Measurements from ENCODE around the gene ATG7. TPM values are rescaled to one million over a fixed set of nuclear protein-coding genes. Genes with fewer than 3 reads are reported as not detected.
"Not testable (repeated sequence)": the region's sequence is repeated elsewhere in the genome, so short reads cannot be mapped to it uniquely, and the experiment has no call there.

ATG7 gene
- total RNA-seq, 1 donor from 2014 or later, result 62.9 TPM

GRCh38 chr3:11385326-11385725, 113.1 kb downstream of the ATG7 start:
- no peak for DNase-seq (ENCODE audit: low spot score)

GRCh38 chr3:11385891-11386290, 113.7 kb downstream of the ATG7 start:
- no peak for DNase-seq (ENCODE audit: low spot score)

- no peak for DNase-seq (ENCODE audit: low spot score)
Observed at GRCh38 chr3:11386465-11387113, 114.4 kb downstream of the ATG7 start.

DNA sequence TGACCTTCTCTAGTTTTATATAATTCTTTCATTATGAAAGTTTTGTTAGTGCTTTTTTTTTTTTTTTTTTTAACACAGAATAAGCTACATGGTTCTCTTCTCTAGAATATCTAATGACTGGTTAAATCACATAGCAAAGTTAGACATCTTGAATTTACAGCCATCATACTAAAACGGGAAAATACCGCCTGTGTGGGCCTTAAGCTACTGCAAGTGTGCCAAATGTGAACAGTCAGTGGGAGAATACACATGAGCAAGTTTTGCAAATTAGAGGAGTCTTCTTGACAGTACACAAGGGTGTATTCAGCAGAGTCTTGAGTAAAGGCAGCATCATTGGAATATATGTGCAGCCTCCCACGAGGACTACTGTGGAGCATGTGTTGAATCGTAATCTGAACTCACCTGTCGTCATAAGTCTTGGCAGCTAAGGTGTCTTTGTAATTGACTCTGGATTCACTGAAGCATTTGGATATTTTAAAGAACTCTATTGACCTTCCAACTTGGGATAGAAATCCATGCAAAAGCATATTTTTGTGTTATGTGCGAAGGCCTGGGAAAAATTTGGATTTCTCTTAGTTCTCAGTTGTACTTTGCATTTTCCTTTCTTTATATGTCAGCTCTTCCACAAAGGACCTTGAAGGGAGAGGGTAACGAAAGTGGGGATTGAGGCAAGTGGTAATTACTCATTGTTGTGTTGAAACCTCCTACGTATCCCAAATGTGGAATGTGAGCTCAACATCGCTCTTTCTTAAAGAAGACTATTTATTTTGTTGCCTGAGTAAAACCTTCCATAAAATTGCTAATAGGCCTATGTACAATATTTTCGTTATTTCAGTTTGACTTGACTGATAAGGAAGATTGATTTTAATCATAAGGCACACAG, 117.4 kb downstream of the ATG7 start:
- DNase-seq (ENCODE audit: low spot score), result no peak

- no peak for DNase-seq (ENCODE audit: low spot score)
Observed at GRCh38 chr3:11390411-11391131, 118.4 kb downstream of the ATG7 start.

GRCh38 chr3:11391174-11391879, 119.1 kb downstream of the ATG7 start:
- no peak for DNase-seq (ENCODE audit: low spot score)

GRCh38 chr3:11392014-11392859, 120.0 kb downstream of the ATG7 start:
- no peak for DNase-seq (ENCODE audit: low spot score)

- DNase-seq (ENCODE audit: low spot score), result no peak
Observed at GRCh38 chr3:11392860-11393114, 120.6 kb downstream of the ATG7 start.

DNA sequence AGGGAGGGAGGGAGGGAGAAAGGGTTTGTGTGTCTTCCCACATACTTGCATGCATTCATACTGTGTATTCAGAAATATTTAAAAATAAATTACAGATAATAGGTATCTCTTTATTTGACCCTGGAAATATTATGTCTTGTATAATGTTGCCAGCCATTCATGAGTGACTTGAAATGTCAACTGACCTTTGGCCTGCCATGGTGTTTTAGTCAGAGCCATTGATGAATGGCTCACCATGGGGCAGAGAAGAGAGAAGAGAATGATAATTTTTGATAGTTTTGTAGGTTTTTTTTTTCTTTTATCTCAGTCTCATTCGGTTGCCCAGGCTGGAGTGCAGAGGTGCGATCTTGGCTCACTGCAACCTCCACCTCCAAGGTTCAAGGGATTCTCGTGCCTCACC, 121.2 kb downstream of the ATG7 start:
- no peak for DNase-seq (ENCODE audit: low spot score)

GRCh38 chr3:11394392-11394791, 122.2 kb downstream of the ATG7 start:
- no peak for DNase-seq (ENCODE audit: low spot score)

GRCh38 chr3:11400213-11400612, 128.0 kb downstream of the ATG7 start:
- no peak for DNase-seq (ENCODE audit: low spot score)

GRCh38 chr3:11401434-11401833, 129.2 kb downstream of the ATG7 start:
- no peak for DNase-seq (ENCODE audit: low spot score)

GRCh38 chr3:11405323-11405722, 133.1 kb downstream of the ATG7 start:
- no peak for DNase-seq (ENCODE audit: low spot score)

- DNase-seq (ENCODE audit: low spot score), result no peak
Observed at GRCh38 chr3:11407644-11408043, 135.4 kb downstream of the ATG7 start.

- not testable (repeated sequence) for DNase-seq (ENCODE audit: low spot score)
Observed at GRCh38 chr3:11408324-11408859, 136.2 kb downstream of the ATG7 start.

DNA sequence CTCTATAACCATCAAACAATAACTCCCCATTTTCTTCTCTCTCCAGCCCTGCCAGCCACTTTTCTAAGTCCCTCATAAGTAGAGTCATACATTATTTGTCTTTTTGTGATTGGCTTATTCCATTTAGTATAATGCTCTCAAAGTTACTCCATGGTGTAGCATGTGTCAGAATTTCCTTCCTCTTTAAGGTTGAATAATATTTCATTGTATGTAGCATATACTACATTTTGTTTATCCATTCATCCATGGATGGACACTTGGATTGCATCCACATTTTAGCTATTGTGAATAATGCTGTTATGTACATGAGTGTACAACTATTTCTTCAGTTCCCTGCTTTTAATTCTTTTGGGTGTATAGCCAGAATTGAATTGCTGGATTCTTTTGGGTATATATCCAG, 138.4 kb downstream of the ATG7 start:
- DNase-seq (ENCODE audit: low spot score), result no peak

- no peak for DNase-seq (ENCODE audit: low spot score)
Observed at GRCh38 chr3:11411956-11412355, 139.8 kb downstream of the ATG7 start.

- no peak for DNase-seq (ENCODE audit: low spot score)
Observed at GRCh38 chr3:11413071-11413470, 140.9 kb downstream of the ATG7 start.

- no peak for DNase-seq (ENCODE audit: low spot score)
Observed at GRCh38 chr3:11415099-11415498, 142.9 kb downstream of the ATG7 start.

DNA sequence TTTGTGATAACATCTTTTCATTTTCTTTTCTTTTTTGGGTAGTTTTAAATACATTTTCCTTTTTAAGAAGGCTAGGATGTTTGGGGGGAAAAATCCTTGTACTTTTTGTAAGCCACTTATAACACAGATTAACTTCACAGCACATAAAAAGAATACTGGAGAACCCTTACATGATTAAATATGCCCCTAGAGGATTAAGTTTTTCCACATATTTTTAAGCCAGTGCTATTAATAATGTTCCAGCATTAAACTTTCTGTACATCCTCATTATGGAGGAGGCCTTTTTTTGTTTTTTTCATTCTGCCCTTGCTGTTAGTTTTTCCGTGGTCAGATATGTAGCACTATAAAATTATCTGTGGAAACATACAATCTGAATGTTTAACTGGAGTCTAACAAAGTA, 147.9 kb downstream of the ATG7 start:
- DNase-seq (ENCODE audit: low spot score), result no peak

DNA sequence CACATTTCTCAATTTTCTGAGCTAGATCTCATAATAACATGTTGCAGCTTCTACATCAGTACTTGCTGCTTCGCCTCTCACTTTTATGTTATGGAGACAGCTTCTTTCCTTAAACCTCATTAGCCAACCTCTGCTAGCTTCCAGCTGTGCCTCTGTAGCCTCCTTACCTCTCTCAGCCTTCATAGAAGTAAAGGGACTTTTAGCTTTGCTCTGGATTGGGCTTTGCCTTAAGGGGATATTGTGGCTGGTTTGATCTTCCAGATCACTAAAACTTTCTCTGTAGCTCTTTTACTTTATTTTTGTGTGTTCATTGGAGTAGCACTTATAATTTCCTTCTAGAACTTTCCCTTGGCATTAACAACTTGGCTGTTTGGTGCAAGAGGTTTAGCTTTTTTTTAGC, 150.1 kb downstream of the ATG7 start:
- no peak for DNase-seq (ENCODE audit: low spot score)

All from ureter (tissue), 1 donor.